Gastroesophageal sphincter (tissue), 4 donors: ENCODE results near the gene MRPL30. TPM values are rescaled to one million over a fixed set of nuclear protein-coding genes. Genes with fewer than 3 reads are reported as not detected.
A peak's percentile ranks its signal among the peaks of the same experiment; 100 is the strongest.

Source experiments
- ATAC-seq: fragments of 150-250 bp; one replicate; pipeline ENCODE4 v1.9.1; 2016; ENCODE audit warnings: mild to moderate bottlenecking, moderate library complexity
- H3K27ac ChIP-seq, 4 donors: fragments of 200-600 bp; sonication (generic) in 3 of 4; 1 replicate in 3 of 4; 2 replicates in 1 of 4; pipeline ENCODE4 v1.5.1; 2016 to 2019
- H3K27me3 ChIP-seq: fragments of 200-600 bp; sonication (generic); one replicate; pipeline ENCODE4 v1.5.1; 2019
- H3K36me3 ChIP-seq, 2 donors: fragments of 200-600 bp; sonication (generic); one replicate each; pipeline ENCODE4 v1.5.1; 2019; ENCODE audit warnings: control low read depth in 1 of 2
- H3K4me1 ChIP-seq, 3 donors: fragments of 200-600 bp; sonication (generic); 1 replicate in 2 of 3; 2 replicates in 1 of 3; pipeline ENCODE4 v1.5.1; 2016 to 2019; ENCODE audit warnings: control low read depth in 2 of 3
- H3K4me3 ChIP-seq, 2 donors: fragments of 200-600 bp; sonication (generic); one replicate each; pipeline ENCODE4 v1.5.1; 2019; ENCODE audit warnings: mild to moderate bottlenecking in 1 of 2, moderate library complexity in 1 of 2
- H3K9me3 ChIP-seq, 3 donors: fragments of 200-600 bp; sonication (generic); one replicate each; pipeline ENCODE4 v1.5.1; 2017 to 2019; ENCODE audit warnings: control low read depth in 2 of 3
- EP300 ChIP-seq: sonication (generic); formaldehyde crosslinking; IDR thresholded peaks from one replicate; pipeline ENCODE4 v1.6.1; 2017; ENCODE audit warnings: antibody characterized with exemption, mild to moderate bottlenecking
- POLR2A ChIP-seq, 2 donors: fragments of 450-650 bp; IDR thresholded peaks; one replicate each; pipeline ENCODE4 v1.6.1; 2017; ENCODE audit warnings: antibody characterized with exemption in 2 of 2, mild to moderate bottlenecking in 2 of 2, moderate library complexity in 1 of 2
- POLR2AphosphoS5 ChIP-seq: sonication (generic); formaldehyde crosslinking; IDR thresholded peaks from one replicate; pipeline ENCODE4 v1.6.1; 2017; ENCODE audit warnings: antibody characterized with exemption
- WGBS, 2 donors: methylation state at CpG; one replicate each; pipeline ENCODE4 v1.1.5; 2018; ENCODE audit warnings: low coverage in 1 of 2; 5-methylcytosine and 5-hydroxymethylcytosine counted together
- total RNA-seq, 4 donors: library from RNA; depleted of rRNA; stranded (reverse); fragments of >200 nt; gene quantifications; one replicate each; pipeline ENCODE4 v1.1.0, GENCODE V29; 2016
- TF ChIP-seq, protein P1 (sequence below), 4 experiments: fragments of 200-600 bp in 2 of 4; fragments of 450-650 bp in 2 of 4; sonication (generic) in 1 of 4; IDR thresholded peaks; one replicate each; pipeline ENCODE4 v1.5.1; 2017 to 2019; ENCODE audit warnings: antibody characterized with exemption in 4 of 4, mild to moderate bottlenecking in 2 of 4, moderate library complexity in 2 of 4

MRPL30 gene
- total RNA-seq, 4 donors from 2014 or later, result 20.2 to 29.8 (median 27.1) TPM

GRCh38 chr2:99166218-99166617, 14.8 kb upstream of the MRPL30 start:
- Histone ChIP-seq H3K27me3 (no peaks in the 10 kb centered on the region), H3K9me3 (no peaks in the 10 kb centered on the region), H3K4me3 (no peak overlapping the region), H3K4me1 (no peaks in the 10 kb centered on the region), H3K36me3 (peaks cover 4 to 87% of the 10 kb centered on the region in 2 donors), H3K27ac (no peak overlapping the region)
- WGBS, 2 donors, result 90% methylated on average over 3 of the region's 5 CpGs
- ATAC-seq, result no peak
- no peak for TF ChIP-seq POLR2A (IDR thresholded peaks at IDR 0.05)
- no peak for TF ChIP-seq EP300
- no peak for TF ChIP-seq POLR2AphosphoS5

GRCh38 chr2:99169534-99169933, 11.4 kb upstream of the MRPL30 start:
- TF ChIP-seq POLR2A (IDR thresholded peaks at IDR 0.05) (no peak), EP300 (no peak), POLR2AphosphoS5 (no peak)
- TF ChIP-seq, protein P1, sequence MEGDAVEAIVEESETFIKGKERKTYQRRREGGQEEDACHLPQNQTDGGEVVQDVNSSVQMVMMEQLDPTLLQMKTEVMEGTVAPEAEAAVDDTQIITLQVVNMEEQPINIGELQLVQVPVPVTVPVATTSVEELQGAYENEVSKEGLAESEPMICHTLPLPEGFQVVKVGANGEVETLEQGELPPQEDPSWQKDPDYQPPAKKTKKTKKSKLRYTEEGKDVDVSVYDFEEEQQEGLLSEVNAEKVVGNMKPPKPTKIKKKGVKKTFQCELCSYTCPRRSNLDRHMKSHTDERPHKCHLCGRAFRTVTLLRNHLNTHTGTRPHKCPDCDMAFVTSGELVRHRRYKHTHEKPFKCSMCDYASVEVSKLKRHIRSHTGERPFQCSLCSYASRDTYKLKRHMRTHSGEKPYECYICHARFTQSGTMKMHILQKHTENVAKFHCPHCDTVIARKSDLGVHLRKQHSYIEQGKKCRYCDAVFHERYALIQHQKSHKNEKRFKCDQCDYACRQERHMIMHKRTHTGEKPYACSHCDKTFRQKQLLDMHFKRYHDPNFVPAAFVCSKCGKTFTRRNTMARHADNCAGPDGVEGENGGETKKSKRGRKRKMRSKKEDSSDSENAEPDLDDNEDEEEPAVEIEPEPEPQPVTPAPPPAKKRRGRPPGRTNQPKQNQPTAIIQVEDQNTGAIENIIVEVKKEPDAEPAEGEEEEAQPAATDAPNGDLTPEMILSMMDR (IDR thresholded peaks at IDR 0.05), result no peak
- no peak overlapping the region for H3K27ac ChIP-seq
- 59 to 100% methylated on average over 1 of the region's 1 CpG for WGBS, 2 donors
- no peaks in the 10 kb centered on the region for H3K27me3 ChIP-seq
- H3K4me1 ChIP-seq, result no peaks in the 10 kb centered on the region
- H3K9me3 ChIP-seq, result no peaks in the 10 kb centered on the region
- no peak overlapping the region for H3K4me3 ChIP-seq
- no peak for ATAC-seq
- peaks cover 4 to 81% of the 10 kb centered on the region in 2 donors for H3K36me3 ChIP-seq

- Histone ChIP-seq H3K27ac (no peak overlapping the region), H3K9me3 (no peaks in the 10 kb centered on the region), H3K27me3 (no peaks in the 10 kb centered on the region), H3K4me3 (no peak overlapping the region), H3K4me1 (peaks cover 0 to 4% (median 0%) of the 10 kb centered on the region in 3 donors), H3K36me3 (peaks cover 4 to 63% of the 10 kb centered on the region in 2 donors)
- TF ChIP-seq, protein P1 (IDR thresholded peaks at IDR 0.05), result no peak
- no peak for TF ChIP-seq EP300
- no peak for TF ChIP-seq POLR2A (IDR thresholded peaks at IDR 0.05)
- no peak for TF ChIP-seq POLR2AphosphoS5
- ATAC-seq, result no peak
- WGBS, 2 donors, result 90 to 93% methylated on average over 7 to 8 of the region's 8 CpGs
Observed at GRCh38 chr2:99171377-99172140, 9.4 kb upstream of the MRPL30 start.

DNA sequence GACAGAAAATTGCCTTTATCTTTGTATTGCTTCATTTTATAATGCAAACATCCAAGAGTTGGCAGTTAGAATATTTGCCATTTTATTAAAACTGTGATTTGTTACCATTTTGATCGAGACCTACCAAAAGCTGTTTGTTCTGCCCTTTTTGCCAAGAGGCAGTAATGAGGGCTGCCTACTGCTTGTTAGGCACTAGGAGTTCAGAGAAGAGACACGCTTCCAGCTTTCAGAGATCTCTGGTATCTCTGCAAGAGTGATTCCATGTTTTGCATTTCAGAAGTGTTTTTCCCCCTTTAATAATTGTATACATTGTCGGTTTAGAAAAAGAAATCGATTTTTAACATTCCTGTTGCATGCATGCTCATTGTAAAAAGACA, 628 bp downstream of the MRPL30 start:
- no peak for TF ChIP-seq POLR2A (IDR thresholded peaks at IDR 0.05)
- TF ChIP-seq, protein P1 (IDR thresholded peaks at IDR 0.05), result no peak
- TF ChIP-seq POLR2AphosphoS5, result no peak
- no peak for TF ChIP-seq EP300
- H3K27me3 ChIP-seq, result no peaks in the 10 kb centered on the region
- H3K36me3 ChIP-seq, result no peaks in the 10 kb centered on the region
- H3K27ac ChIP-seq, result peak overlapping the region in 3 of 4 donors; percentile 62 to 81 (median 78)
- 0% methylated on average over 4 of the region's 4 CpGs for WGBS, 2 donors
- ATAC-seq, result no peak
- H3K9me3 ChIP-seq, result no peaks in the 10 kb centered on the region
- peaks cover 0 to 53% (median 25%) of the 10 kb centered on the region in 3 donors for H3K4me1 ChIP-seq
- H3K4me3 ChIP-seq, result peak overlapping the region; percentile 87 to 92

GRCh38 chr2:99183025-99183424, 2.0 kb downstream of the MRPL30 start:
- TF ChIP-seq POLR2A (IDR thresholded peaks at IDR 0.05) (no peak), POLR2AphosphoS5 (no peak), EP300 (no peak)
- TF ChIP-seq, protein P1 (IDR thresholded peaks at IDR 0.05), result no peak
- Histone ChIP-seq H3K4me1 (peaks cover 0 to 51% (median 25%) of the 10 kb centered on the region in 3 donors), H3K9me3 (no peaks in the 10 kb centered on the region), H3K27ac (no peak overlapping the region), H3K36me3 (peaks cover 0 to 11% of the 10 kb centered on the region in 2 donors), H3K4me3 (no peak overlapping the region), H3K27me3 (no peaks in the 10 kb centered on the region)
- WGBS, 2 donors, result 85 to 100% methylated on average over 1 to 3 of the region's 3 CpGs
- ATAC-seq, result no peak
